ENCODE results near the gene KANK4.

KANK4 gene

GRCh38 chr1:62337706-62338631 lies 18.7 kb upstream of the KANK4 start:
- DNase-seq (ENCODE audit: extremely low read depth, low read depth): no peak
- TF ChIP-seq CTCF (IDR thresholded peaks at IDR 0.05; ENCODE audit: low read depth, low read length): no peak; the same call in 1 of the 2 replicates

DNA sequence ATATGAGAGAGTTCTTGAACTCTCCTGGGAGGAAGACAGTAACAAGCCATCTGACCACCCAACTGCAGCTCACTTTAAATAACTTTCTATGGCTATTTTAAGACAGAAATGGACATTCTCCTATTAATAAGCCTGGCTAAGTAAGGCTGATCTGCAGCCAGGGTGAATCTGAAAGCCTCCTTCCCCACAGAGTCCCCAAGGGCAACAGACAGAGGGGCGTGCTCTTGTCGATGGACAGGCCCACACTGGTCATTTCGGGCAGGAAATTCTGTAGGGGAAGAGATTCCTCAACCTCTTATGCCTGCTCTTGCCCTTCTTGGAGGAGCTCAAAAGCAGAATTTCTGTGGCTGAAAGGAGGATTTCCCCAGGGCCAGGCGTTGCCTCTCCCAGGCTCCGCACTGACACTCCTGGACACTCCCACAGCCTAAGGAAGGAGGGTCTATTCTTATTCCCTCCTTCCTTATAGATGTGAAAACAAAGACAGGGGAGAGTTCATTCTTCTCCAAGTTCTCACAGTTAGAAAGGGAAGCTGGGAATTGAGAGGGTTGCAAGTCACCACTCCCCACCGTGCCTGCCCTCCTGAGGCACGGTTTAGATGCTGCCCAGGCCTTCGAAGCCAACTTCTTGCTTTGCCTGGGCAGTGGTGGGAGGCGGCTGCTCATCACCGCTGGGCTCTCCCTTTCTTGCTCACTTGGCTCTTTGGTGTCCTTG lies 17.9 kb upstream of the KANK4 start:
- DNase-seq (ENCODE audit: extremely low read depth, low read depth): no peak
- no peak for TF ChIP-seq CTCF (IDR thresholded peaks at IDR 0.05; ENCODE audit: low read depth, low read length)

DNA sequence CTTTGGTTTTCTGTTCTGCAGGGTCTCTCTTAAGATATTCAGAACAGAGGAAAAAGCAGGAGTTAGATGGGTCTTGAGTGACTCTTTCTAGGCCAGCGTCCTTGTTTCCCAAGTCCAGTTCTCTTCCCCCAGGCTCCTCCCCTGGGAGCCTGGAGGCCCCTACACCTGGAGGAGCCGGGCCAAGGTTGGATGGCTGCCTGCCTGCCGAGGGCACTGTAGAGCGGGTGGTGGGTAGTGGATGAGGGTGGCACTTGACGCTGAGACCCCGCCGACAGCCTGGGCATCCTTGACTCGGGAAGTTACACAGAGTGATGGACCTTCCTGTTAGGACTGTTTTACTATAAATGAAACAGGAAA lies 17.4 kb upstream of the KANK4 start:
- no peak for TF ChIP-seq CTCF (IDR thresholded peaks at IDR 0.05; ENCODE audit: low read depth, low read length)

DNA sequence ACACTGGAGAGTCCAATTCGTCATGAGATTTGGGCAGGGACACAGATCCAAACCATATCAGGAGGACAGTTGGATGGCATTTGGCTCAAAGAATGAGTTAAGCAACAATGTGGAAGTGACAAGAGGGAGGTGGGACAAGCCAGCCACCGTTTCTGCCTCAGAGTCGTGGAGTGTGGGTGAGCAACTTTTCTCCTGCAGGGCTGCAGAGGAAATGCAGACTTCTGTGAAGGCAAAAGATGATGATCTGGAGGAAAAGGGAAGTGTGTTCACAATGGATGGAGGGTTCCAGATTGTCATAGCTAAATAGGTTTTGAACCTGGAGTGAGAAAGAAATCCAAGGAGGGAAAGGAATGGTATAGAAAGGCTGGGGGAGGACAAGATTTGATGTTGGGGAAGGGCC lies 16.4 kb upstream of the KANK4 start:
- no peak for TF ChIP-seq CTCF (IDR thresholded peaks at IDR 0.05; ENCODE audit: low read depth, low read length)
- DNase-seq (ENCODE audit: extremely low read depth, low read depth): no peak

More for the DNA sequence above, 17.4 kb upstream of the KANK4 start:
- DNase-seq (ENCODE audit: extremely low read depth, low read depth): no peak

- TF ChIP-seq CTCF (IDR thresholded peaks at IDR 0.05; ENCODE audit: low read depth, low read length): no peak
- DNase-seq (ENCODE audit: extremely low read depth, low read depth): no peak
Observed at GRCh38 chr1:62334434-62334985, 15.3 kb upstream of the KANK4 start.

DNA sequence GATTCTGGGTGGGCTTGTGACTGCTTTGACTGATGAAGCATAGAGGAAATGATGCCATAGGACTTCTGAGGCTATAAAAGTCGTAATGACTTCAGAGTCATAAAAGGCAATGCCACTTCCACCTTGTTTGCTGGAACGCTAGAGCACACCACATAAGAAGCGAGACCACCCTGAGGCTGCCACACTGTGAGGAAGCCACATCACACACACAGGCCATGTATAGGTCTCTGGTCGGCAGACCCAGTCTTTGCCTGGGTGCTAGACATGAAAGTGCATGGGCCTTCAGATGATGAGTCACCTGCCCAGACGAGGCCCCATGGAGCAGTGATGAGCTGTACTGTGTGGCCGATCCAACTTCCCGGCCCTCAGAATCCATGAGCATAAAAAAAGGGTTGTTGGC lies 14.2 kb upstream of the KANK4 start:
- no peak for TF ChIP-seq CTCF (IDR thresholded peaks at IDR 0.05; ENCODE audit: low read depth, low read length)
- DNase-seq (ENCODE audit: extremely low read depth, low read depth): no peak
